CD1c-positive myeloid dendritic cell (primary cell): ENCODE measurements around the gene CCNL1.
"Not testable (repeated sequence)": the region's sequence is repeated elsewhere in the genome, so short reads cannot be mapped to it uniquely, and the experiment has no call there.

Experiments used
- DNase-seq: peaks from one replicate; pipeline ENCODE4 v3.0.0-alpha.2; 2016; ENCODE audit errors: extremely low spot score

CCNL1 gene

GRCh38 chr3:157104521-157104920 lies 55.4 kb downstream of the CCNL1 start:
- DNase-seq: no peak

- DNase-seq: no peak
Measured at GRCh38 chr3:157103860-157104259, 56.1 kb downstream of the CCNL1 start.

- no peak for DNase-seq
Measured at GRCh38 chr3:157103280-157103679, 56.7 kb downstream of the CCNL1 start.

GRCh38 chr3:157102595-157102994 lies 57.4 kb downstream of the CCNL1 start:
- DNase-seq: not testable (repeated sequence)

GRCh38 chr3:157102098-157102497 lies 57.8 kb downstream of the CCNL1 start:
- DNase-seq: no peak

- peak; percentile 13 for DNase-seq
Measured at GRCh38 chr3:157101486-157101885, 58.5 kb downstream of the CCNL1 start.

- DNase-seq: no peak
Measured at GRCh38 chr3:157100608-157101396, 59.1 kb downstream of the CCNL1 start.

- no peak for DNase-seq
Measured at GRCh38 chr3:157100096-157100477, 59.9 kb downstream of the CCNL1 start.

GRCh38 chr3:157099326-157100095 lies 60.4 kb downstream of the CCNL1 start:
- no peak for DNase-seq

GRCh38 chr3:157098823-157099185 lies 61.1 kb downstream of the CCNL1 start:
- DNase-seq: no peak

- no peak for DNase-seq
Measured at GRCh38 chr3:157098121-157098822, 61.7 kb downstream of the CCNL1 start.
